Measurements from ENCODE around the gene ZBTB32.
A peak's percentile ranks its signal among the peaks of the same experiment; 100 is the strongest.
"Not testable (repeated sequence)": the region's sequence is repeated elsewhere in the genome, so short reads cannot be mapped to it uniquely, and the experiment has no call there.

ZBTB32 gene

DNA sequence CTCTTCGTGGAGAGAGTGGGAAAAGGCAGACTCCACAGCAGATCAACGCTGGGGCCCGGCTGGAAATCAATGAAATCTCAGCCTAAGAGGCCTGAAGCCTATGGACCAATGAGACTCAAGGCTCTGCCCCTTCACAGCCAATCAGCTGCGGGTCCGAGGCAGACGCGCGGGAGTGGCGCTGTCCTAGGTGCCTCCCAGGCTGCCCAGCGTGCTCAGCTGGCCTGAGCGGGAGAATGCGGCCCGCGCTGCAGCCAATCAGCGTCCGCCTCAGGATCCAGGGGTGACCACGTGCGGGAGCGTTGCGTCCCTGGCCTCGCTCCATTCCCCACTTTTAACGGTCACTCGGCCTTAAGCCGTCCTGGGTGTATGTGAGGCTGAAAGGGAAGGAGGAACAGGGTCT lies at the start of gene ZBTB32:
ZBTB32 (plus strand) TSS at position 341 of the 400 bp plus-strand sequence. CDS start 10,069 bp downstream, outside the sequence.
- DNase-seq, result no peak

DNA sequence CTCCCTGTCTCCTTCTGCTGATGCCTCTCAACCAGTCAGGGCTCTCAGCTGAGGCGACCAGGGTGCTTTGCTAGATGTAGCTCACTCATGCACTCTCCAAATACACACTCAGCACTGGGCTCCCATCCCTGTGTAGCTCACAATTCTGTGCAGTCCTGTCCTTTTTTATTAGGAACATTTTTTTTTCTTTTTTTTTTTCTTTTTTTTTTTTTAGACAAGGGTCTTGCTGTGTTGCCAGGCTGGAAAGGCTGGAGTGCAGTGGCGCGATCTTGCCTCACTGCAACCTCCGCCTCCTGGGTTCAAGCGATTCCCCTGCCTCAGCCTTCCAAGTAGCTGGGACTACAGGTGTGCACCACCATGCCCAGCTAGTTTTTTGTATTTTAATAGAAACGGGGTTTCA lies 49.5 kb upstream of the ZBTB32 start:
- DNase-seq, result not testable (repeated sequence)

DNA sequence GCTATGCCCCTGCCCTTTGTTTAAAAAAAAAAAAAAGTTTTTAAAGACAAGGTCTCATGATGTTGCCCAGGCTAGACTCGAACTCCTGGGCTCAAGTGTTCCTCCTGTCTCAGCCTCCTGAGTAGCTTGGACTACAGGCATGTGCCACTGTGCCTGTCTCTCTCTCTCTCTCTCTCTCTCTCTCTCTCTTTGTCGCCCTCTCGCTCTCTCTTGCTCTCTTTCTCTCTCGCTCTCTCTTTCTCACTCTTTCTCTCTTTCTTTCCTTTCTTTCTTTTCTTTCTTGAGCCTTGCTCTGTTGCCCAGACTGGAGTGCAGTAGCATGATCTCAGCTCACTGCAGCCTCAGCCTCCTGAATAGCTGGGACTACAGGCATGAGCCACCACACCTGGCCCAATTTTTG lies 48.8 kb upstream of the ZBTB32 start:
- no peak for DNase-seq

DNA sequence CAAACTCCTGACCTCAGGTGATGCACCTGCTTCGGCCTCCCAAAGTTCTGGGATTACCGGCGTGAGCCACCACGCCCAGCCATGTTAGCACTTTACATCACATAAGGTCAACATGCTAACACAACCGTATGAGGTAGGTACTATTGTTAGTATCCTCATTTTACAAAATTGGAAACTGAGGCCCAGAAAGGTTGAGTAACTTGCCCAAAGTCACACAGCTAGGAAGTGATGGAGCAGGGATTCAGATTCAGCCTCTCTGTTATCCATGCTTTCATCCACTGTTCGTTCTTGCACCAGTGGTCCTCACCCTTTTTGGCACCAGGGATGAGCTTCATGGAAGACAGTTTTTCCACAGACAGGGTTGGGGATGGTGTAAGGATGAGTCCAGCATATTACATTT lies 47.7 kb upstream of the ZBTB32 start:
- no peak for DNase-seq

DNA sequence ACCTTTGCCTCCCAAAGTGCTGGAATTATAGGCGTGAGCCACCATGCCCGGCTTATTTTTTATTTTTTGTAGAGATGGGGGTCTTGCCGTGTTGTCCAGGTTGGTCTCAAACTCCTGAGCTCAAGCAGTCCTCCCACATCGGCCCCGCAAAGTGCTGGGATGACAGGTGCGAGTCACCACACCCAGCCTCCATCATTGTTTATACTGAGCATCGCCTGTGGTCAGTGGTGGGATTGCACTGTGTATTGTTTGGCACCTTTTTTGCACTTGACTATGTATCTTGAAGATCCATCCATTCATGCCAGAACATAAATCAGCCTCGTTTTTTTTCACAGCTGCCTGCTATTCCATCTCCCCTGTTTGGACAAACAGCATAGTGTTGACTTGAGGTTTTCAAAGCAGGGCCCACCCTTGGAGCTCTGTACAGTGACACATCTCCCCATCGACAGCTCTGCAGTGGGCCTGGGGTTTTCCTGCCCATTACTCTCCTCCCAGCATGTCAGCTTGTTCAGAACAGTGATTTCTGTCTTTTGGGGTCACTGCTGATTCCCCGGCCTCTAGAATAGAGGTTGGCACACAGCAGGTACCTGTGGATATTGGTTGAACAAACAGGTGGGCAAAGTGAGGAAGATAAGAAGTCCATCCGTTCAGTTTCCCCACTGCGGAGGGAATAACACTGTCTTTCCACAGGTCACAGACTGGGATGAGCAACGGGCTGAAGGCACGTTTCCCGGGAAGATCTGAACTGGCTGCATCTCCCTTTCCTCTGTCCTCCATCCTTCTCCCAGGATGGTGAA lies 46.3 kb upstream of the ZBTB32 start:
- no peak for DNase-seq

DNA sequence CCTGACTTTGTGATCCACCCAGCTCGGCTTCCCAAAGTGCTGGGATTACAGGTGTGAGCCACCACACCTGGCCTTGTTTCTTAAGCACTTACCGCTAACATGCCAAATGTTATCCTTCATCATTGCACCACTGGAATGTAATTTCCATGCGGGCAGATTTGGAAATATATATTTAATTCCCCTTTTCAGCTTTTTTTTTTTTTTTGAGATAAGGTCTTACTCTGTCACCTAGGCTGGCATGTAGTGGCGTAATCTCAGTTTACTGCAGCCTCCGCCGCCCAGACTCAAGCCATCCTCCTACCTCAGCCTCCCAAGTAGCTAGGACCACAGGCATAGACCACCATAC lies 42.4 kb upstream of the ZBTB32 start:
- DNase-seq, result no peak

- no peak for DNase-seq
Observed at GRCh38 chr19:35663981-35664380, 40.4 kb upstream of the ZBTB32 start.

GRCh38 chr19:35665157-35665556 lies 39.2 kb upstream of the ZBTB32 start:
- no peak for DNase-seq

GRCh38 chr19:35665604-35666003 lies 38.8 kb upstream of the ZBTB32 start:
- DNase-seq, result no peak

DNA sequence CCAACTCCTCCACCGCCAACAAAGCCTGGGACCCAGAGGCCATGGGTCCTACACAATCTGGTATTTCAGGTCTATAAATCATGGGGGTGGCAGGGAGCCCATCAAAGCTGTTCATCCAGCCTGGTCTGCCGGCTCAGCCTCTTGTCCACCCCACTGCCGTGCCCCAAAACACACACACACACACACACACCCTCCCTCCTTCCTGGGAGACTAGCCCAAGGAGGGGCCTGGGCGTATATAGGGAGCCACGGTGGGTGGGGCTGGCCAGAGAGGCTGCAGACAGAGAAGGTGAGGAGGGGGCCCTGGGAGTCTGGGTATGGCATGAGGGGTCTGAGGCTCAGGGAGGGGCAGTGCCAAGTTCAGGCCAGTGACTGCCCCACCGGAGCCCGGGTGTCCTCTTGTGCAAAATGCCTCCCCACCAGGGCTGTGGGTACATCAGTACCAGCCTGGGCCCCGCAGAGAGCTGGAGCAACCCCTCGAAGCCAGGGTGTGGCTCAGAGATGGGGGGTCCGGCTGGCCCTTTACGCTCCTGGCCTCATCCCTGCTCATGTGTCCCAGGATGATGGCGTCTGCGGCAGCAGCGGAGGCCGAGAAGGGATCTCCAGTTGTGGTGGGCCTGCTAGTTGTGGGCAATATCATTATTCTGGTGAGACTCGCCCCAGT lies 38.0 kb upstream of the ZBTB32 start, which contains the start of gene UPK1A:
UPK1A (plus strand) TSS at position 267 of the 663 bp plus-strand sequence; CDS start at position 563, 296 bp downstream.
- DNase-seq, result no peak

DNA sequence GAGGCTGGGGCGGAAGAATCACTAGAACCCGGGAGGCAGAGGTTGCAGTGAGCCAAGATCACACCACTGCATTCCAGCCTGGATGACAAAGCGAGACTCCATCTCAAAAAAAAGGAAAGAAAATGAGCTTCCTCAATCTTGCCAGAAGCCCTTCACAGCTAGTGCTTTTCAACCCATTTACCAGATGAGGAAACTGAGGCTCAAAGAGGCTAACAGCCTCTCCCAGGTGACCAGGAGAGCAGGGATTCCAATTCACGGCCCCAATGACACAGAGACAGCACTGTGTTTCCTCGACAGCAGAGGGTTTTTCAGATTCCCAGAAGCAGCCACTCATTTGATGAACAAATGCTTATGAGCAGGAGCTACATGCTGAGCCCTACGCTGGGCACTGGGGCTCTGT lies 34.8 kb upstream of the ZBTB32 start:
- DNase-seq, result no peak

DNA sequence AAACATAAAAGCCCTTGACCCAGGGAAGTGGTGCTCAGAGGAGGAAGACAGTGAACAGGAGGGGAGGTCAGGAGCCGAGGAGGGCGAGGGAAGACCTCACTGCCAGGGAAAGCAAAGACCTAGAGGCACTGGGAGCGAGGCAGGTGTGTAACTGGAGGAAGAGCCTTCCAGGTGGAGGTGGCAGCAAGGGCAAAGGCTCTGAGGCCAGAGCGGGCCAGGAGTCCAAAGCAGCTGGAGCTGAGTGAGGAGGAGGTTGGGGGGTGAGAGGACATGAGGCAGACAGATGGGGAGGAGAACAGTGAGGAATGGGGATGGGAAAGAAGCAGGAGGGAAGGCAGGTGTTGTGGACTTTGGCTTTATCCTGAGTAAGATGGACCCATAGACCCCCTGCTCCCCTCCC lies 34.4 kb upstream of the ZBTB32 start:
- no peak for DNase-seq

DNA sequence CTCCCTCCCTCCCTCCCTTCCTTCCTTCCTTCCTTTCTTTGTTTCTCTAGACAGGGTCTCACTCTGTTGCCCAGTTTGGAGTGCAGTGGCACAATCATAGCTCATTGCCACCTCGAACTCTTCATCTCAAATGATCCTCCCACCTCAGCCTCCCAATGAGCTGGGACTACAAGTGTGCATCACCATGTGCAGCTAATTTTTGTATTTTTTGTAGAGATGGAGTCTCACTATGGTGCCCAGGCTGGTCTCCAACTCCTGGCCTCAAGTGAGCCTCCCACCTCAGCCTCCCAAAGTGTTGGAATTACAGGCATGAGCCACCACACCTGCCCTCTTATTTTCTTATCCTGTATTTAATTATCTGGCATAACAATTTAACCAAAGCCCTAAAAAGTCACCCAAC lies 33.7 kb upstream of the ZBTB32 start:
- DNase-seq, result no peak

DNA sequence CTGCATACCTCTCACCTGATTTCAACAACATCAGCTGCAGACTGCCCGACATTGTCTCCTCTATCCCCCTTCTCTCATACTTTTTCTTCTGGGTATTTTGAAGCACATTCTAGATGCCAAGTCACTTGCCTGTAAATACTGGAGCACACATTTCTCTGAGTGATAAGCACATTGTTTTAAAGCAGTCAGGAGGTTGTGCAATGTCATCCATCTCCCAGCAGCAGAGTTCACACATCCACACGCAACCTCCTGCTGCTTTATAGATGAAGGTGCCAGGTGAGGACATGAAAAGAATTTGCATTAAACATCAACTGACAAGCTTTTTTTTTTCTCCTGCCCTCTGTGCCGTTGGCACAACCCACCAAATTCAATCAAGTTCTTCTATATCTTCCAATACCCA lies 32.5 kb upstream of the ZBTB32 start:
- no peak for DNase-seq

- no peak for DNase-seq
Observed at GRCh38 chr19:35673121-35673804, 31.1 kb upstream of the ZBTB32 start.

DNA sequence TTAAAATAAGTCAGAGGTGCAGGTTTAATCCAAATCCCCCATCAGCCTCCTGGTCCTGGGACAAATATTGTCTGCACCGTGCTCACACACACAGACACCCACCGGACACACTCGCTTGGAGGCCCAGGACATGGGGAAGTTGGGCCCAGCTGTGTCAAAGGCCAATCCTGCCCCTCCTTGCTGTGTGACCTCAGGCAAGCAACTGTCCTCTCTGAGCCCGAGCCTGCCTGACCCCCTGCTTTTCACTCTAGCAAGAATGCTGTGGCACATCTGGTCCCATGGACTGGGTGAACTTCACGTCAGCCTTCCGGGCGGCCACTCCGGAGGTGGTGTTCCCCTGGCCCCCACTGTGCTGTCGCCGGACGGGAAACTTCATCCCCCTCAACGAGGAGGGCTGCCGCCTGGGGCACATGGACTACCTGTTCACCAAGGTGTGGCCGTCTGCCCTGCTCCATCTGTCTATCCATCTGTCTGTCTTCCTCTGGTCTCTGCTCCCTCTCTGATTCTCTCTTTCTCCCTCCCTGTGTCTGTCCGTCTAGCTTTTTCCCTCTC lies 28.7 kb upstream of the ZBTB32 start:
- no peak for DNase-seq

GRCh38 chr19:35689836-35690235 lies 14.5 kb upstream of the ZBTB32 start:
- no peak for DNase-seq

DNA sequence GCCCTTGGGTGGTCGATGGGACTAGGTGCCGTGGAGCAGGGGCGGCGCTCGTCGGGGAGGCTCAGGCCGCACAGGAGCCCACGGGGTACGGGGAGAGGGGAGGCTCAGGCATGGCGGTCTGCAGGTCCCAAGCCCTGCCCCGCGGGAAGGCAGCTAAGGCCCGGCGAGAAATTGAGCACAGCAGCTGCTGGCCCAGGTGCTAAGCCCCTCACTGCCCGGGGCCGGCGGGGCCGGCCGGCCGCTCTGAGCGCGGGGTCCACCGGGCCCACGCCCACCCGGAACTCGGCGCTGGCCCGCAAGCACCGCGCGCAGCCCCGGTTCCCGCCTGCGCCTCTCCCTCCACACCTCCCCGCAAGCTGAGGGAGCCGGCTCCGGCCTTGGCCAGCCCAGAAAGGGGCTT lies 13.3 kb upstream of the ZBTB32 start:
- DNase-seq, result not testable (repeated sequence)

DNA sequence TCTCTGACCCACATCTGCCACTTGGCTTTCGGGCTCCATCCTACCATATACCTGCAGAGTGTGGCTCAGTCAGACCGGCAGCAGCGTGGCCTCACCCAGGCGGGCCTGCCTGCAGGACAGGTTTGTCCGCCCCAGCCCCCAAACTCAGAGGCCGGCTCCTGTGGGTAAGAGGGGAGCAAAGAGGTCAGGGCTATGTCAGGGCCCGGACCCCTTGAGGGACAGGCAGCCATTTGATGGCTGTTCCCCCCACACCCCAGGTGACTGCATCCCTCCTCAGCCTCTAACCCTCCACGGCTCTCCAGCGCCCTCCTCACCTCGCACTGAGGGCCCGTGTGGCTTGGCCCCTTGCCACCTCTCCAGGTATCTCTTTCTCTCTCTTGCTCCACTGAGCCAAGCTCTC lies 12.3 kb upstream of the ZBTB32 start:
- no peak for DNase-seq

DNA sequence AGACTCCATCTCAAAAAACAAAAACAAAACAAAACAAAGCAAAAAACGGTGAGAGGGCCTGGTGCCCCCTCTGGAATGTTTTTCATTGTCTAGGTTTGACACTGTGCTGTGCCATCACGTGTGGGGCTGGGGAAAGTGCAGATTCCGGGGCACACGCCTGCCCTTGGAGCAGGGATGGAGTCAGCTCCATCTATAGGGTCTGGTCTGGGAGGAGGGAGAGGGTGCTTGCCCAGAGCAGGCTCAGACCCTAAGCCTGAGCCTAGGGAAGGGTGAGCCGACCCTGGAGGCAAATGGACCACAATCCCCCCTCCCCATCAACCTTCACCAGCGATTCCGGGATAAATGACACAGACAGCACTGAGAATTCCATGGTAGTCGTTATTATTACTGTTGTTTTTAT lies 10.9 kb upstream of the ZBTB32 start:
- DNase-seq, result no peak

- DNase-seq, result peak; percentile 79
Observed at GRCh38 chr19:35693835-35694599, 10.3 kb upstream of the ZBTB32 start.

DNA sequence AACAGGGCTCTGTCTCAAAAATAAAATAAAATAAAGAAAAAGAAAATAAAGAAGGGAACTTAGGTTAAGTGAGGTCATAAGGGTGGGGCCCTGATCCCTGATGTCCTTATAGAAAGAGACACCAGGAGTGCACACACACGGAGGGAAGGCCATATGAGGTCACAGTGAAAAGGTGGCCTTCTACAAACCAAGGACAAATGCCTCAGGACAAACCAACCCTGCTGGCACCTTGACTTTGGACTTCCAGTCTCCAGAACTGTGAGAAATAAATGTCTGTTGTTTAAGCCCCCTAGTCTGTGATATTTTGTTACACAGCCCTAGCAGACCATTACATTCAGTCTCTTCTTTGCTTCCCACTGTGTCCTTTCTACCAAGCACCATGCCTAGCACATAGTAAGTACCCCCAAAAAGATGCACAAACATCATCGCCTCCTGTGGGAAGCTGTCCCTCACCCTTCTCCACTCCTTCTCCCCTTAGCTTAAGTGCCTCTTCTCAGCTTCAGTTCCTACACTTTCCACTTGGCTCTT lies 8.4 kb upstream of the ZBTB32 start:
- no peak for DNase-seq

DNA sequence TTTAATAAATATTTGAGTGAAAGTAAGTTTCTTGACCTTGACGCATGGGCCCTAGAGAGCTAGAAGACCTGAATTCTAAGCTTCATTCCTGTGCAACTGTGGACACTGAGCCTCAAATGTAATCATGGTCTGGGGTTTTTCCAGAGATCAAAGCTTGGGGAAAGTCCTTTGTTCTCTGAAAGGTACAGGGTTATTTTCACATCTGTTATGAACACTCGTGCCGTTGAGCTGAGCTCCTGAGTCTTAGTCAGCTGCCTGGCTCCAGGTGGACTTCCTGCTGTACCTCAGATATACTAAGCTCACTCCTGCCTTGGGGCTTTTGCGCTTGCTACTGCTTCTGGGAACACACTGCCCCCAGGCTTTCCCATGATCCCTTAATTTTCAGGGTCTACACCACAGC lies 7.5 kb upstream of the ZBTB32 start:
- no peak for DNase-seq
